Mucosa of rectum (tissue), 2 donors: ENCODE measurements around the gene SLC16A6.
"Not testable (repeated sequence)": the region's sequence is repeated elsewhere in the genome, so short reads cannot be mapped to it uniquely, and the experiment has no call there.

Source experiments
- H3K27ac ChIP-seq, 2 donors: one replicate each; pipeline ENCODE4 v1.7.0; 2013; ENCODE audit warnings: inconsistent platforms in 2 of 2, low read depth in 2 of 2, low read length in 2 of 2
- H3K27me3 ChIP-seq, 2 donors: one replicate each; pipeline ENCODE4 v1.7.0; 2013; ENCODE audit warnings: low read length in 2 of 2; ENCODE audit not compliant: control insufficient read depth in 2 of 2, insufficient read depth in 2 of 2
- H3K36me3 ChIP-seq, 2 donors: one replicate each; pipeline ENCODE4 v1.7.0; 2013; ENCODE audit warnings: low read length in 2 of 2; ENCODE audit not compliant: control insufficient read depth in 2 of 2, insufficient read depth in 2 of 2
- H3K4me1 ChIP-seq, 2 donors: one replicate each; pipeline ENCODE4 v1.7.0; 2013; ENCODE audit warnings: low read length in 2 of 2, mild to moderate bottlenecking in 1 of 2; ENCODE audit not compliant: control insufficient read depth in 2 of 2, insufficient read depth in 2 of 2
- H3K4me3 ChIP-seq, 2 donors: one replicate each; pipeline ENCODE4 v1.7.0; 2013; ENCODE audit warnings: low read length in 2 of 2
- H3K9ac ChIP-seq, 2 donors: one replicate each; pipeline ENCODE4 v1.7.0; 2013; ENCODE audit warnings: low read length in 2 of 2, low read depth in 1 of 2, mild to moderate bottlenecking in 1 of 2
- H3K9me3 ChIP-seq, 2 donors: one replicate each; pipeline ENCODE4 v1.7.0; 2013; ENCODE audit warnings: low read length in 2 of 2; ENCODE audit not compliant: control insufficient read depth in 2 of 2
- donor health status: healthy.
- donor health status: Normal muscosa, but diverticular disease.

The SLC16A6 gene, protein sequence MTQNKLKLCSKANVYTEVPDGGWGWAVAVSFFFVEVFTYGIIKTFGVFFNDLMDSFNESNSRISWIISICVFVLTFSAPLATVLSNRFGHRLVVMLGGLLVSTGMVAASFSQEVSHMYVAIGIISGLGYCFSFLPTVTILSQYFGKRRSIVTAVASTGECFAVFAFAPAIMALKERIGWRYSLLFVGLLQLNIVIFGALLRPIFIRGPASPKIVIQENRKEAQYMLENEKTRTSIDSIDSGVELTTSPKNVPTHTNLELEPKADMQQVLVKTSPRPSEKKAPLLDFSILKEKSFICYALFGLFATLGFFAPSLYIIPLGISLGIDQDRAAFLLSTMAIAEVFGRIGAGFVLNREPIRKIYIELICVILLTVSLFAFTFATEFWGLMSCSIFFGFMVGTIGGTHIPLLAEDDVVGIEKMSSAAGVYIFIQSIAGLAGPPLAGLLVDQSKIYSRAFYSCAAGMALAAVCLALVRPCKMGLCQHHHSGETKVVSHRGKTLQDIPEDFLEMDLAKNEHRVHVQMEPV

DNA sequence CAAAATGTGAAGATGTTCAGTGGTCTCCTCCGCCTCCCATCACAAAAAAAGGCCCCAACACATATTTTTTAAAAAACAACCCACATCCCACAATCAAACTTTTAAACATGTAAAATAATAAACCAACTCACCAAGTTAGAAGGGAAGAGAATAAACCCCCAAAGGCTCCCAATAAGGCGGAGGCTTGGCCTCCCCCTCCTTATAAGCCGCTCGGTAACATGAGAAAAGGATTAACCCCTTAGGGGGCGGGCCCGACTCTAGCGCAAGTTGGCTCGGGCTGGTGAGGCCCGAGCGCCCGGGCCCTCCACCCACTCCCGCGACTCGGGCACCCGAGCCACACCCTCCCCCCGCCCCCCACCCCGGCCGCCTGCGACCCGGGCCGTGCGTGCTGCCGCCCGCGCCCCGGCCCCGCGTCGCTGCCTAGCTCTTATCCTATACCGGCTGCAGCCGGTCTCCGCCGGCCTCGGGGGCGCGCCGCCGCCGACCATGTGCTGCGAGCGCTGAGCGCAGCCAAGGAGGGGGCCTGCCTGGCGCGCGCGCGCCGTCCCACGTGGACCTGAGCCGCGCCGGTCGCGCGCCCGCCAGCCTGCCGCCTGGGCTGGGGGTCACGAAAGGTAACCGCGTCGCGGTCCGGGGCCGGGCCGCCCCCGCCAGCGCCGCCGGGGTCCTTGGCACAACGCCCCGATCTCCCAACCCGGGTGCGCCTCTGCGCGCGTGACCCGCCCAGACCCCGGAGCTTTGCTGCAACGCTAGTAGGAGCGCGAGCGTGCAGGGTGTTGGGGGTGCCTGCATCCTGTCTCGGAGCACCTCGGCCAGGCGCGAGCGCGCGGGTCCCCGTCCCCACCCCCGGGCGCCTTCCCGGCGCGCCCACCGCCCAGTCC, at the start of gene SLC16A6, which contains the start of gene ARSG:
Gene SLC16A6, minus strand, starts transcription at position 173 of the 881 bp plus-strand sequence. CDS start 12,807 bp downstream, outside the sequence.
Gene ARSG, plus strand, starts transcription at position 541 of the 881 bp plus-strand sequence. CDS start 15,999 bp downstream, outside the sequence.
- Histone ChIP-seq H3K4me3 (peak within 1 kb of the TSS; percentile 64 to 68), H3K9ac (peak within 1 kb of the TSS; percentile 52 to 55), H3K9me3 (no peaks in the 10 kb centered on the region), H3K27me3 (peaks cover 14 to 26% of the 10 kb centered on the region in 2 donors), H3K27ac (peak within 1 kb of the TSS; percentile 75 to 85), H3K36me3 (no peaks in the 10 kb centered on the region), H3K4me1 (peaks cover 7 to 9% of the 10 kb centered on the region in 2 donors)

DNA sequence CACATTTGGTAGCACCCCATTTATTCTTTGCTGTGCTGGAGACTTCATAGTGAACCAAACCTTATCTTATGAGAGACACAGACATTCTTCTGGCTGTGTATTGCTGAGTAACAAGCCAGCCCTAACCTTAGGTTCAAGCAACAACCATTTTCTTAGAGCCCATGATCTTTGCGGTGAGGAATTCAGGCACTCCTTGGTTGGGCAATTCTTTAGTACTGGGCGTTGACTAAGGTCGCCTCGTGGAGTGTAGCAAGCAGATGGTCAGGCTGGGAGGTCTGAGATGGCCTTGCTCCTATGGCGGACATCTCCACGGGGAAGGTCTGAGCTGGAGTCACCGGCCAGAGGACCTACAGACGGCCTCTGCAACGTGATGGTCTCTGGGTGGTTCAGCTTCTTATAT, 43.5 kb upstream of the SLC16A6 start:
- Histone ChIP-seq H3K36me3 (no peaks in the 10 kb centered on the region), H3K9ac (no peak overlapping the region), H3K27ac (no peak overlapping the region), H3K4me3 (no peak overlapping the region), H3K9me3 (peaks cover 0 to 3% of the 10 kb centered on the region in 2 donors), H3K27me3 (no peaks in the 10 kb centered on the region), H3K4me1 (no peaks in the 10 kb centered on the region)

DNA sequence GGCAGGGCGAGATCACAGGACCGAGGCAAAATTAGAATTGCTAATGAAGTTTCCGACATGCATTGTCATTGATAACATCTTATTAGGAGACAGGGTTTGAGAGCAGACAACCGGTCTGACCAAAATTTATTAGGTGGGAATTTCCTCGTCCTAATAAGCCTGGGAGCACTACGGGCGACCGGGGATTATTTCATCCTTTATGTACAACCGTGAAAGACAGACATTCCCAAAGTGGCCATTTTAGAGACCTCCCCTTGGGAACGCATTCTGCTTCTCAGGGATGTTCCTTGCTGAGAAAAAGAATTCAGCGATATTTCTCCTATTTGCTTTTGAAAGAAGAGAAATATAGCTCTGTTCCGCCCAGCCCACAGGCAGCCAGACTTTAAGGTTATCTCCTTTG, 41.0 kb upstream of the SLC16A6 start:
- H3K36me3 ChIP-seq, H3K9ac ChIP-seq, H3K4me1 ChIP-seq, H3K27me3 ChIP-seq, H3K27ac ChIP-seq, H3K4me3 ChIP-seq, H3K9me3 ChIP-seq: not testable (repeated sequence)

DNA sequence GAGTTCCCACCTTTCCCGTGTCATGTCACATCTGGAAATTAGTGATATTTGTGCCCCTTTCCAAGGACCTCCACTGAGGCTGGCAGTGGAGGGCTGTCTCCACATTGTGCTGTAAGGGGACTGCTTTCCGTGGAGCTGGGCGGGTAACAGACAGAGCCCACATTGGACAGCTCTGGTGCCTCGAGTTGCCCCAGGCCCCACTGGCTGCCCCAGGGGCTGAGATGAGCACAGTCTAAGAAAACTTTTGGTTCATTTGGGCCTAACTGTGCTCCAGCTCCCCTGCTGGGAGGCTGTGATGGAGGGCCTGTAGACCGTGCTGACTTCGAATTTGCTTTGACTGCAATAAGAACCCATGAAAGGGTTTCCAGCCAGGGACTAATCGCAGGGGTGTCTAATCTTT, 38.4 kb upstream of the SLC16A6 start:
- no peaks in the 10 kb centered on the region for H3K36me3 ChIP-seq
- H3K4me3 ChIP-seq, result no peak overlapping the region
- peaks cover 0 to 3% of the 10 kb centered on the region in 2 donors for H3K9me3 ChIP-seq
- no peak overlapping the region for H3K9ac ChIP-seq
- H3K27me3 ChIP-seq, result no peaks in the 10 kb centered on the region
- H3K27ac ChIP-seq, result no peak overlapping the region
- H3K4me1 ChIP-seq, result no peaks in the 10 kb centered on the region

DNA sequence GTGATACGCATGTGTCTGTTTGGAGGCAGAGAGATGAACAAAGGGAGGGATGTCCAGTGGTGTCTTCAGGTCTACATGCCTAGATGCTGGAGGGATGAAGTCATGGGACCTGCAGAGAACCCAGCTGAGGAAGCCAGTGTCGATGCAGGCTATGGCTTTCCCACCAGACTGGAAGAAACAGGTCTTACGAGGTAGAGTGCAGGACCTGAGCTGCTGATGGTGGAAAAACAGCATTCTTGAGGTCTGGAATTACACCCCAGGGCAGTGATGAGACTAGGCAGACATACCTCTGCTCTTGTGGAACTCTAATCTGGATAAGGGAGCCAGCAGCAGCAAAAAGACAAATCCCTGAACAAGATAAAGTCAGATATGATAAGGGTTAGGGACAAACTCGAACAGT, 37.7 kb upstream of the SLC16A6 start:
- H3K36me3 ChIP-seq, result no peaks in the 10 kb centered on the region
- no peaks in the 10 kb centered on the region for H3K4me1 ChIP-seq
- no peak overlapping the region for H3K9ac ChIP-seq
- H3K27ac ChIP-seq, result no peak overlapping the region
- no peak overlapping the region for H3K4me3 ChIP-seq
- H3K27me3 ChIP-seq, result no peaks in the 10 kb centered on the region
- peaks cover 0 to 3% of the 10 kb centered on the region in 2 donors for H3K9me3 ChIP-seq

DNA sequence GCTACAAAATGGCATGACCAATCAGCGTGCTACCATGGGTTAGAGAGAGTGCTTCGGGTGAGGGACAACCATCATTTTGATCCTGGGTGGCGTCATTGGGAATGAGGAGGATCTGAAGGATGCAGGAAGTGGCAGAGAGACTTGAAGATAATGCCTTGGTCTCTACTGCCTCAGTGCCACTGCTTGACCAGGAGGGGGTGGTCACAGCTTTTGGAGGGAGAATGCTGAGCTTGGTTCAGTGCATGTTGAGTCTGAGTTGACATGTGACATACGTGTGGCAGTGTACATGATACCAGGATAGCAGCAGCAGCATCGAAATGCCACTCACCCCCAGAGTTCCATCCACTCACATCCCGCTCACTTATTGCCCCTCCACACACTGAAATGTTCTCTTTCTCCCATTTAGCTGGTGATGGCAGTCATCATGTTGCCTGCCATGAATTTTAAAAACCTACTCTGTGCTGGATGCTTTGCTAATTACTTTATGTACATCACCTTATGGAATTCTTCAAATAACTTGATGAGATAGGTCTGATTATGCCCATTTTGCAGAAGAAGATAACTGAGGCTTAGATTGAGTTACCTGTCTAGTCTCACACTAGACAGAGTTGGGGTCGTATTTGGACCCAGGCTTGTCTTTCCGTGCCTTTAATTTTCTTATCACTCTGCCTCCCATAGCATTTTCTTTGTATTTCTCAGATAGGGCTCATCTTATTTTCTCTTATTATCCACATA, 37.1 kb upstream of the SLC16A6 start:
- Histone ChIP-seq H3K36me3 (no peaks in the 10 kb centered on the region), H3K27me3 (no peaks in the 10 kb centered on the region), H3K4me3 (no peak overlapping the region), H3K27ac (no peak overlapping the region), H3K9ac (no peak overlapping the region), H3K9me3 (peaks cover 0 to 3% of the 10 kb centered on the region in 2 donors), H3K4me1 (no peaks in the 10 kb centered on the region)

DNA sequence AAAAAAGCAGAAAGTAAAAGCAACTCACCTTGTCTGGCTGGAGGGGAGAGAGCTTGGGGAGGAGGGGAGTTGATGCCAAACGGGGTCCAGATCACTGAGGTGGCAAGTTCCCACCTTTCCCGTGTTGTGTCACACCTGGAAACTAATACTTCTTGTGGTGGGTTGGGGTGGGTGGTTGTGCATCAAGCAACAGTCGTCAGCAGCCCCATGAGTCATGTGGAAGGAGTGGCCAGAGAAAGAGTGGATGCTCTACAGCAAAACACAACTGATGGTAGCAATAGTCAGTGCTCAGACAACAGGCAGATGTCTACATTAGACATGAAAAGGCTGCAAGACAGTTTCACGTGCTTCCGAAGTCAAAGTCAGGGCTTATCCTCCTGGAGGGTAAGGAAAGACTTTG, 35.8 kb upstream of the SLC16A6 start:
- Histone ChIP-seq H3K36me3 (no peaks in the 10 kb centered on the region), H3K9me3 (no peaks in the 10 kb centered on the region), H3K4me3 (no peak overlapping the region), H3K27me3 (no peaks in the 10 kb centered on the region), H3K9ac (no peak overlapping the region), H3K27ac (no peak overlapping the region), H3K4me1 (no peaks in the 10 kb centered on the region)

DNA sequence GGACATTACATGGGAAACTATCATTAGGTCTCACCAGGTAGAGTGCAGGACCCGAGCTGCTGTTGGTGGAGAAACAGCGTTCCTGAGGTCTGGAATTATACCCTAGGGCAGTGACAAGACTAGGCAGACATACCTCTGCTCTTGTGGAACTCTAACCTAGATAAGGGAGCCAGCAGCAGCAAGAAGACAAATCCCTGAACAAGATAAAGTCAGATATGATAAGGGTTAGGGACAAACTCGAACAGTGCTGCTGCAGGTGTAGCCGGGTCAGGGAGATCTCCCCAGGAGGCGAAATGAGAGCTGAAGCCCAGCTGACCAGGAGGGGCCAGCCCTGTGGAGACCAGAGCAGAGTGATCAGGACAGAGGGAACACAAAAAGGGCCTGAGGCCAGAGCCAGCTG, 35.0 kb upstream of the SLC16A6 start:
- Histone ChIP-seq H3K4me3 (no peak overlapping the region), H3K4me1 (no peaks in the 10 kb centered on the region), H3K27ac (no peak overlapping the region), H3K27me3 (no peaks in the 10 kb centered on the region), H3K36me3 (no peaks in the 10 kb centered on the region), H3K9ac (no peak overlapping the region), H3K9me3 (no peaks in the 10 kb centered on the region)

DNA sequence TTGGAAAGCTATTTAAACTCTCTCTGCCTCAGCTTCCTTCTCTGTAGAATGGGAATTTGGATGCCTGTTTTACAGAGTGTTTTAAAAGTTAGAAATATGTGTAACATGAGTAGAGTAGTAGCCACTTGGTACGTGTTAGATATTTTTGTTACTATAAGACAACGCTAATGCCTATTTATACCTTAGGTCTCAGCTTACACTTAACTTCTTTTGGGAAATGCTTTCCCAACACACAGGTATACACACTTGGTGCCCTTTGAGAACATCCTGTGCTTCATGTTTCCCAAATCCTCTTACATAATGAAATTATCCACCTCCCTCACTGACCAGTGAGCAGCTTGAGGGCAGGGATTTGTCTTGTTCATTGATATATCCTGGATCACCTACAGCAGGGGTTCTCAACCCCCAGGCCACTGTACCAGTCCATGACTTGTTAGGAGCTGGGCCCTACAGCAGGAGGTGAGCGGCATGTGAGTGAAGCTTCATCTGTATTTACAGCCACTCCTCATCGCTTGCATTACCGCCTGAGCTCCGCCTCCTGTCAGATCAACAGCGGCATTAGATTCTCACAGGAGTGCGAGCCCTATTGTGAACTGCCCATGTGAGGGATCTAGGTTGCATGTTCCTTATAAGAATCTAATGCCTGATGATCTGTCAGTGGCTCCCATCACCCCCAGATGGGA, 33.9 kb upstream of the SLC16A6 start:
- Histone ChIP-seq H3K4me3 (no peak overlapping the region), H3K27ac (no peak overlapping the region), H3K9ac (no peak overlapping the region), H3K27me3 (no peaks in the 10 kb centered on the region), H3K36me3 (no peaks in the 10 kb centered on the region), H3K9me3 (no peaks in the 10 kb centered on the region), H3K4me1 (no peaks in the 10 kb centered on the region)
